Stimulated activated CD8-positive, alpha-beta memory T cell treated with anti-CD3 and anti-CD28 coated beads, Interleukin-12 subunit alpha, Interleukin-12 subunit beta, amount 100 ng/mL, for 24 hours (primary cell): ENCODE measurements around the gene LRP1.

Experiments used
- DNase-seq: peaks from one replicate; pipeline ENCODE4 v3.0.0-alpha.2; 2020; ENCODE audit errors: extremely low read depth

LRP1 gene

GRCh38 chr12:57127726-57128518 lies at the start of gene LRP1:
Gene LRP1 (plus strand): TSS chr12:57128483. CDS start chr12:57128965, 482 bp downstream.
- DNase-seq, result peak; percentile 47

- DNase-seq, result peak; percentile 86
These were observed 49.5 kb upstream of the LRP1 start, which contains the start of gene NEMP1 for GRCh38 chr12:57078519-57079404. Gene NEMP1 (minus strand): TSS chr12:57078791. CDS start chr12:57078745, 46 bp downstream.

GRCh38 chr12:57079821-57080220 lies 48.5 kb upstream of the LRP1 start:
- no peak for DNase-seq

- DNase-seq, result no peak
These were observed 47.4 kb upstream of the LRP1 start for GRCh38 chr12:57080855-57081254.

- DNase-seq, result no peak
These were observed 42.2 kb upstream of the LRP1 start for GRCh38 chr12:57085999-57086492.

- no peak for DNase-seq
These were observed 41.7 kb upstream of the LRP1 start for GRCh38 chr12:57086493-57087009.

GRCh38 chr12:57087010-57087690 lies 41.1 kb upstream of the LRP1 start:
- DNase-seq, result peak; percentile 83

- DNase-seq, result peak; percentile 67
These were observed 40.5 kb upstream of the LRP1 start for GRCh38 chr12:57087691-57088353.

- DNase-seq, result peak; percentile 79
These were observed 39.7 kb upstream of the LRP1 start, which contains the start of gene NAB2 for GRCh38 chr12:57088354-57089270. Gene NAB2 (plus strand): TSS chr12:57089114. CDS start chr12:57089272, 158 bp downstream.

GRCh38 chr12:57089271-57090245 lies 38.7 kb upstream of the LRP1 start:
- no peak for DNase-seq

- no peak for DNase-seq
These were observed 37.8 kb upstream of the LRP1 start for GRCh38 chr12:57090490-57090889.

GRCh38 chr12:57090924-57091637 lies 37.2 kb upstream of the LRP1 start:
- DNase-seq, result no peak

GRCh38 chr12:57091638-57092528 lies 36.4 kb upstream of the LRP1 start:
- DNase-seq, result no peak

- no peak for DNase-seq
These were observed 35.8 kb upstream of the LRP1 start for GRCh38 chr12:57092529-57092862.

GRCh38 chr12:57092876-57093414 lies 35.3 kb upstream of the LRP1 start:
- DNase-seq, result no peak

GRCh38 chr12:57093415-57094207 lies 34.7 kb upstream of the LRP1 start:
- peak; percentile 61 for DNase-seq
